NCI-H2171 treated with DMSO at 0.1 percent for 48 hours (cell line): ENCODE results near the gene LRRC4C.
"Not testable (repeated sequence)": the region's sequence is repeated elsewhere in the genome, so short reads cannot be mapped to it uniquely, and the experiment has no call there.

Source experiments
- DNase-seq: peaks from one replicate; lab custom pipeline; 2025; lab: John Stamatoyannopoulos, UW

LRRC4C gene

DNA sequence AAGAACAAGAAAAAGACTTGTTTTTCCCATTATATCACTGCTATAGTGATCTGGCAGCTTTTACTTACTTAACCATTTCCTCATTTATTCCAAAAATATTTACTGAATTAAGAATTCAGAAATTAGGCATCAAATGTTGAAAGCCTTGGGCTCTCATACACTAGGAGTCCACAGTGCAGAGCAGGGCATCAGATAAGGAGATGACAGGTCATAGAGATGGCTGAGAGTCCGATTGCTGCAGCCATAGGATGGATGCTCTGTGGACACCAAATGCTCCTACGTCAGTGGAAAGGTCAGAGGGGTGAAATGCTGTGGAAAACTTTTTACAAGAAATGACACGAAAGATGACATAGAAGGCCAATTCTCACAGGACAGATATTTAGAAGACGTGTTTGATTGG is 771.1 kb downstream of the LRRC4C start:
- DNase-seq = no peak

DNA sequence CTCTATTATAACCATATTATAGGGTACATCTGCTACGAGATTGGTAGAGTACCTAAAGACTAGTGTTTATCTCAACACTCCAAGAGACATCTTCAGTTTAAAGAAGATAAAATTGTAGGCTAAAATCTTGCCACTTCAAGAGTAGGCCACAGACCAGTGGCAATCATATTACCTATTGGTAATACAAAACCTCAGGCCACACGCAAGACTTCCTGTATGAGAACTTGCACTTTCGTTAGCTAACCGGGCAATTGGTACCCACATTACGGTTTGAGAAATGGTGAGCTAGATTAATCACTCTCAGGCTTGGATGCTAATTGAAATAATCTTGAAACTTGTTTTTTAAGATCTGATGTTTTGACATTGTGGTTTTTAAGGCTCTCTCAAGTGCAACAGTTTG is 772.7 kb downstream of the LRRC4C start:
- no peak for DNase-seq

- DNase-seq = no peak
These were observed 776.4 kb downstream of the LRRC4C start for GRCh38 chr11:40683010-40683409.

DNA sequence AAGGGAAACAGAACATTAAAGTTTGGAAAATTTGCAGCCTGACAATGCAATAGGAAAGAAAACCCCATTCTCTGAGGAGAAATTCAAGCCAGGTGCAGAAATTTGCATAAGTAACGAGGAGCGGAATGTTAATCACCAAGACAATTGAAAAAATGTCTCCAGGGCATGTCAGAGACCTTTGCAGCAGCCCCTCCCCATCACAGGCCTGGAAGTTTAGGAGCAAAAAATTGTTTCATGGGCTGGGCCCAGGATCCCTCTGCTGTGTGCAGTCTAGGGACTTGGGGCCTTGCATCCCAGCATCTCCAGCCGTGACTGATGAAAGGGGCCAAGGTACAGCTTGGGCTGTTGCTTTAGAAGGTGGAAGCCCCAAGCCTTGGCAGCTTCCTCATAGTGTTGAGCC is 780.2 kb downstream of the LRRC4C start:
- no peak for DNase-seq

DNA sequence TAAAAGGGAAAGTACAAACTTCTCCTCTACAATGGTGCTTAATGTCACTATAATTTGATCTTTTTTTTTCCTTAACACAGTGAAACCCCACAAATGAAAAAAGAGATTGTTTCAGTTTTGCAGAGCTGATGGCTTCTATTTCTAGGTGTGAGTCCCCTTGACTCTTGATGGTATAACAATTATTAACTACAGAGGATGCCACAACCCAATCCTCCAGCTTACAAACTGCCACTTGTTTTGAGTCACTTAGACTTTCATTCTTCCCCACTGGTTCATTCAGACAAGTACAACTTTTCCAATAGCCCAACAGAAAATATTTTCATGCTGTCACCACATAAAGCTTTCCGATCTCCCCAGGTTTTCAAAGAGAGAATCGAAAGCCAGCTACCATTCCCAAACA is 812.2 kb downstream of the LRRC4C start:
- DNase-seq = no peak

DNA sequence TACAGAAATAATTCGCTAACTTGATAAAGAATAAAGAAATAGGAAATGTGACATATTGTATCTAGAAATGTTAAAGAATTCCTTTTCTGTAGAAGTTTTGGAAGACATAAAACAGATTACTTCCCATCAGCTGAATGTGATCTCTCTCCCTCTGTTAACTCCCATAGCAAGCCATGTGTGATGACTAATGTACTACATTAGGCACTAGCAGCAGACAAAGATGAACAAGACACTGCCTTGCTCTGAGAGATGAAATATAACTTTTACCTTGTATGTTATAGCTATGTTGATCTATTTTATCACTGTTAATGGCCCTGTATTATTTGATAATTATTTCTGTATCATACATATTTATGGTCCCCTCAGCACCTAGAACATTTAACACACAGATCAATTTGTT is 817.2 kb downstream of the LRRC4C start:
- DNase-seq = no peak

DNA sequence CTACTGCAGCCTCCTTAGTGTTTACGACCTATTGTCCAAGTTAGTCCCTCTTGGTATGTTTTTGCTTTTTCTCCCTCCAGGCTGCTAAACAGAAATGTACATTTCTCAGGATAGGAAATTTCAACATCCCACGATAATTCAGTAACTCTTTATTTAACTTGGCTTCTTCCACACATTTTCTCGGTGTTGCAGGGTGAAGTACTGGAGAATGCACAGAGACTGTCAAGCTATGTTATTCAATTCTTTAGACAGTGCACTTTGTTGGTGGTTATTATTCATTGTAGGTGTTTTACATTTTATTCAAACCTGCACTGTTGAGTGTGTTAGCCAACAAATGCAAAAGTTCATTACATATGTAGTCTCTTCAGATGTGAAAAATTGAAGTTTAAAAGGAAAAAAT is 839.8 kb downstream of the LRRC4C start:
- no peak for DNase-seq

- no peak for DNase-seq
These were observed 852.7 kb downstream of the LRRC4C start for GRCh38 chr11:40606800-40607199.

- no peak for DNase-seq
These were observed 856.4 kb downstream of the LRRC4C start for GRCh38 chr11:40602866-40603552.

DNA sequence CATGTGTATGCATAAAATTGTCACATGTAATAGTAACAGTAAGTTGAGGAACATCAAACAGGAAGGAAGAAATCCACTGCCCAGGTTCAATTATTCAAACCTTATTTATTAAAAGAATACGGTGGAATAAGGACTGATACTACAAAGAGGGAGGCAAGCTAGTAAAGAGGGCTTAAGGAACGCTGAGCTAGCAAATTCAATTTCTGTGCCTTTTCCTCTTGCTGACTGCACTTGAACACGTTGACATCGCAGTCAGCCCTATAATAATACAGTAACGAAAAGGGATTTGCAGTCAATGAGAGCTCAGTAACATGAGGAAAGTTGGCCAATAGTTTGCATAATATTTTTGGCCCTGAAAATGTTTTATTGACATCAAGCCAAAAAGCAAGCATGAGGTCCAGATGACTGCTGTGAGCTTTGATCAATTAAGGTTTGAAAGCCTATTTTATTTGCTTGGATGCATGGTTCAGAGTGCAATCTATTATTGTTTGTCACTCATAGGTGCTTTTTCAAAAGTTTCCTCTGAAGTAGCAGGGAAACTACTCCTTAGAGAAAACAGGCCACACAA is 861.8 kb downstream of the LRRC4C start:
- no peak for DNase-seq

GRCh38 chr11:40573254-40573891 is 886.1 kb downstream of the LRRC4C start:
- DNase-seq = no peak

DNA sequence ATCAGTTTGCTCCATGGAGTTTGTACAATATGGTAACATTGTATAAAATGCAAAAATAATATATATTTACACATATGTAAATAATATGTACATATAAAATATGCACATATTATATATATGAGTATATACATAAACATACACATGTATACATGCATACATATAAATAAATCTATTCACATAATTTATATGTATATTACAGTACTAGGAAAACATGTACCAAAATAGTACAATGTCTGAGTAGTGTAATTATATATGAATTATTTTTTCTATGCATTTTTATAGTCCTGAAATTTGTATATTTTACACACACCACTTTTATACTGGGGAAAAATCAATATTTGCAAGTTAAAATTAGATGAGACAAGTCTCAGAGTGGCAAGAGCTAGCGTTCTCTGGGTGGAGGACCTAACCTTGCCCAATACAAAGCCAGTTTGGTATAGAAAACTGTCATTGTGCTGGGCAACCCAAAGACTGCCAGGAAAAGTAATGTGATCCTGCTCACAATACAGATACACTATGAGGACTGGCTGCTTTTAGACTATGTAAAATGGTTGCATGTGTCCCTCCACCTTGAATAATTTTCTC is 889.4 kb downstream of the LRRC4C start:
- no peak for DNase-seq

DNA sequence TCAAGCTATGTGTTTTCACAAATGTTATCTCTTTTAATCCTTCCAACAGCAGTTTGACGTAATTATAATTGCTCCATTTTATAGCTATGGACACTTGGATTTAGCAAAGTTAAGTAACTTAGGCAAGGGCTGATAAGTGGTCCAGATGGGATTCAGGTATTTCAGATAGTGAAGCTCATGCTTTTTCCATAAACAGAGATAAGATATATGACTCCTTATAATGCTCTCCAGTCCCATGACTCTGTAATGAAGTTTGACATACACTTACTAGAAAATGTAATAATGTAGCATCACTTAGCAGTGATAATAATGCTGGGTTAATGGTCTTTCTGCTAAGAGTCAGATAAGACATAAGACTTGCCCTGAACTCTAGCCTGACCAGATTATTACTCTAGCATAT is 892.1 kb downstream of the LRRC4C start:
- DNase-seq = no peak

- DNase-seq = no peak
These were observed 915.3 kb downstream of the LRRC4C start for GRCh38 chr11:40544162-40544561.

- no peak for DNase-seq
These were observed 916.6 kb downstream of the LRRC4C start for GRCh38 chr11:40542821-40543220.

DNA sequence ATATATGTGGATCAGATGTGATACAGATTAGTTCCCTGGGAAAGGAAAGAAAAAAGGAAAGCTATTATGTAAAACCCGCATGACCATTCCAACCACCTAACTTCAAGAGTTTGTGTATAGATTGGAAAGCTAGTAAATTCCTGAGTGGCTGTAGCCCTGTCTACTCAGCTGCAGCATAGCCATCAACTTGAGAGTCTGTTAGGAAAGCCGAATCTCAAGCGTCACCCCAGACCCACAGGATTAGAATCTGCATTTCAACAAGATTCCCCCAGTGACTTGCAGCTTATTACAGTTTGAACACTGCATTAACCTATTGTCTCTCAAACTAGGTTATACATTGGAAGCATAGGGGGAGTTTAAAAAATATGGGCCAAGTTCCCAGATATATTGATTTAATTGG is 921.7 kb downstream of the LRRC4C start:
- DNase-seq = no peak

- DNase-seq = not testable (repeated sequence)
These were observed 937.4 kb downstream of the LRRC4C start for GRCh38 chr11:40522080-40522479.

- no peak for DNase-seq
These were observed 942.3 kb downstream of the LRRC4C start for GRCh38 chr11:40517122-40517521.

- DNase-seq = no peak
These were observed 945.3 kb downstream of the LRRC4C start for GRCh38 chr11:40514124-40514523.

- no peak for DNase-seq
These were observed 946.2 kb downstream of the LRRC4C start for GRCh38 chr11:40513281-40513680.

DNA sequence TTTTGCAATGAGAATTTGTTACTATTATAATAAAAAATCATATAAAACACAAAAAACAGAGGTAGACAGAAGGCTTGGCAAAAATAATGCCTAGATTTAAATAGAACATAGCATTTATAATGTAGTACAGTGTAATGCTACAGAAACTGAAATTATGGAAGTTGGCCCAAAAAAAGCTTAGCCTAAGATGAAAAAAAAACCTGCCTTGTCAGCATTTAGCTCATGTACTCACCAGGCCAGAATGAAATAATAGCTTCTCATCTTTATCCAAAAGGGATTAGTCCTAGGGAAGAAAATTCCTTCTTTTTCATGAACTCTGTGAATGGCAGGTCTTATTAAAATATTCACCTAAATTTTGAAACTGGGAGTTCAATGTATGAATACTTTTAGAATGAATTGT is 951.1 kb downstream of the LRRC4C start:
- DNase-seq = no peak

DNA sequence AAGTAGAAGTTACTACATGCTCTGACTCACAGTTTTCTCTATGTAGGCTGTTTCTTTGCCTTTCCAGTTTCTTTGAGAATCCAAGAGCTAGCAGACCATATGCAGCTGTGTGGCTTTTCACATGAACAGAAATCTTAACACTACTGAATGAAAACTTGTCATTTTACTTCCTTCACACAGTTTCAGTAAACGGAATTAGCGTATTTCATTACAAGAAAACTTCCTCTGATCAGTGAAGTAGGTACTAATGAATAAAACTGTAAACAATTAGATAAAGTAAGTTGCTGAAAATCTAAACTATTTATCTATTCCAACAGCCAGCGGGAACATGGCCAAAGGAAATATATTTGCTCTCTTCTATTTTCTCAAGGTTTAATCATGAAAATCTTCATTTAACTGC is 953.2 kb downstream of the LRRC4C start:
- DNase-seq = no peak

DNA sequence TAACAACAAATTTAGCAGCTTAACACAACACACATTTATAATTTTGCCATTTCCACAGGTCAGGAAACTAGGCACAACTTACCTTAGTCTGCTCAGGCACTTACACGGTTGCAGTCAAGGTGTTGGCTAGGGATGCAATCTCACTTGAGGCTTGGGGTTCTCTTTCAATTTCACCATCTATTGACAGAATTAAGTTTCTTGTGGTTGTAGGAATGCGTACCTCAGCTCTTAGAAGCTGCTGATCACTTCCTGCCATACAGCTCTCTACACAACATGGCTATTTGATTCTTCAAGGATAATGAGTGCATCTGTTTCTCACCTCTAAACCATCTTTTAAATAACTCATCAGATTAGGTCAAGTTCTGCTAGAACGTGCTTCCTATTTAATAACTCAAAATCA is 968.1 kb downstream of the LRRC4C start:
- DNase-seq = no peak
